Umbilical cord (tissue), 2 donors: ENCODE results near the gene OR5A2. TPM values are rescaled to one million over a fixed set of nuclear protein-coding genes. Genes with fewer than 3 reads are reported as not detected.
"Not testable (repeated sequence)": the region's sequence is repeated elsewhere in the genome, so short reads cannot be mapped to it uniquely, and the experiment has no call there.

Experiments used
- DNase-seq: peaks from one replicate; pipeline ENCODE4 v3.0.0-alpha.2; 2015; ENCODE audit warnings: low spot score
- total RNA-seq: library from RNA; depleted of rRNA; stranded (reverse); fragments of >200 nt; gene quantifications from one replicate; pipeline ENCODE4 v1.2.3, GENCODE V29; 2014; ENCODE audit warnings: low replicate concordance; ENCODE audit not compliant: insufficient read depth

OR5A2 gene
- total RNA-seq, 1 donor from 2014 or later: 4.3 TPM

- no peak for DNase-seq
Measured at GRCh38 chr11:59394186-59394585, 32.0 kb downstream of the OR5A2 start.

DNA sequence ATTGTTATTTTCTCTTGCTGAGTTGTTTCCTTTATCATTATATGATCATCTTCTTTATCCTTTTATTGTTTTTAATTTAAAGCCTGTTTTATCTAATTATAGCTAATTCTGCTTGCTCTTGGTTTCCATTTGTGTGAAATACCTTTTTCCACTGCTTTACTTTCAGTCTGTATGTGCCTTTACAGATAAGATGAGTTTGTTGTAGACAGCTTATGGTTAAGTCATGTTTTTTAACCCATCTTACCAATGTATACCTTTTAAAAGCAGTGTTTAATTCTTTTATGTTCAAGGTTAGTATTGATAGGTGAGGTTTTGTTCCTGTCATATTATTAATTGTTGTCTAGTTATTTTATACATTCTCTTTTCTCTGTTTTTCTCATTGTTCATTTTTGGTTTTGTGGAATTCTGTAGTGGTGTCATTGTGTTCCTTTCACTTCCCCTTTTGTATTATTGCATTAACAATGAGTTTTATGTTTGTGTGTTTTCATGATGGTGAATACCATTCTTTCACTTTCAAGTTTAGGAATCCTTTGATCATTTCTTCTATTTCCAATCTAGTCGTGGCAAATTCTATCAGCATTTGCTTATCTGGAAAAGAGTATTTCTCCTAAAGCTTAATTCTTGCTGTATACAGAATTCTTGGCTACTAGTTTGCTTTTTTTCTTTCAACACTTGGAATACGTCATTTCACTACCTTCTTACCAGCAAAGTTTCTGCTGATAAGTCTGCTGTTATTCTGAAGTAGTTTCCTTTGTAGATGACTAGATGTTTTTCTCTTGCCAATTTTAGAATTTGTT, 45.8 kb downstream of the OR5A2 start:
- no peak for DNase-seq

DNA sequence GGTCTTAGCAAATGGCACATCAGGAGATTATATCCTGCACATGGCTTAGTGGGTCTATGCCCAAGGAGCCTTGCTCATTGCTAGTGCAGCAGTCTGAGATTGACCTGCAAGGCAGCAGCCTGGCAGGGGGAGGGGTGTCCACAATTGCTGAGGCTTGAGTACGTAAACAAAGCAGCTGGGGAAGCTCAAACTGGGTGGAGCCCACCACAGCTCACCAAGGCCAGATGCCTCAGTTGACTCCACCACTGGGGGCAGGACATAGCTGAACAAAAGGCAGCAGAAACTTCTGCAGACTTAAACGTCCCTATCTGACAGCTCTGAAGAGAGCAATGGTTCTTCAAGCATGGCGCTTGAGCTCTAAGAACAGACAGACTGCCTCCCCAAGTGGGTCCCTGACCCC, 53.9 kb downstream of the OR5A2 start:
- not testable (repeated sequence) for DNase-seq

- DNase-seq: no peak
Measured at GRCh38 chr11:59368238-59369022, 57.8 kb downstream of the OR5A2 start.

Other genes starting within 250 kb of the OR5A2 start
- gene MPEG1, start 213.5 kb downstream of the OR5A2 start, total RNA-seq: 8.4 TPM
- gene OR5AN1, start 67.5 kb downstream of the OR5A2 start, total RNA-seq: 7.7 TPM
- gene OR5A1, start 10.1 kb upstream of the OR5A2 start, total RNA-seq: 2.2 TPM
- 0.96 TPM for gene OR4D6, start 30.5 kb upstream of the OR5A2 start, total RNA-seq
- gene OR4D10, start 46.9 kb upstream of the OR5A2 start, total RNA-seq: 1.2 TPM
- 15.6 TPM for gene OR4D11, start 77.2 kb upstream of the OR5A2 start, total RNA-seq
- gene OR4D9, start 85.1 kb upstream of the OR5A2 start, total RNA-seq: 3.4 TPM
- 38.5 TPM for gene OSBP, start 189.4 kb upstream of the OR5A2 start, total RNA-seq
- 4.6 TPM for gene PATL1, start 242.6 kb upstream of the OR5A2 start, total RNA-seq